IPS-11a (cell line): ENCODE results near the gene TMEM9B.
"Not testable (repeated sequence)": the region's sequence is repeated elsewhere in the genome, so short reads cannot be mapped to it uniquely, and the experiment has no call there.

Experiments used
- H3K4me3 ChIP-seq: one replicate; pipeline ENCODE4 v1.5.1; 2013; ENCODE audit warnings: low read depth, low read length, control low read depth

The TMEM9B gene

DNA sequence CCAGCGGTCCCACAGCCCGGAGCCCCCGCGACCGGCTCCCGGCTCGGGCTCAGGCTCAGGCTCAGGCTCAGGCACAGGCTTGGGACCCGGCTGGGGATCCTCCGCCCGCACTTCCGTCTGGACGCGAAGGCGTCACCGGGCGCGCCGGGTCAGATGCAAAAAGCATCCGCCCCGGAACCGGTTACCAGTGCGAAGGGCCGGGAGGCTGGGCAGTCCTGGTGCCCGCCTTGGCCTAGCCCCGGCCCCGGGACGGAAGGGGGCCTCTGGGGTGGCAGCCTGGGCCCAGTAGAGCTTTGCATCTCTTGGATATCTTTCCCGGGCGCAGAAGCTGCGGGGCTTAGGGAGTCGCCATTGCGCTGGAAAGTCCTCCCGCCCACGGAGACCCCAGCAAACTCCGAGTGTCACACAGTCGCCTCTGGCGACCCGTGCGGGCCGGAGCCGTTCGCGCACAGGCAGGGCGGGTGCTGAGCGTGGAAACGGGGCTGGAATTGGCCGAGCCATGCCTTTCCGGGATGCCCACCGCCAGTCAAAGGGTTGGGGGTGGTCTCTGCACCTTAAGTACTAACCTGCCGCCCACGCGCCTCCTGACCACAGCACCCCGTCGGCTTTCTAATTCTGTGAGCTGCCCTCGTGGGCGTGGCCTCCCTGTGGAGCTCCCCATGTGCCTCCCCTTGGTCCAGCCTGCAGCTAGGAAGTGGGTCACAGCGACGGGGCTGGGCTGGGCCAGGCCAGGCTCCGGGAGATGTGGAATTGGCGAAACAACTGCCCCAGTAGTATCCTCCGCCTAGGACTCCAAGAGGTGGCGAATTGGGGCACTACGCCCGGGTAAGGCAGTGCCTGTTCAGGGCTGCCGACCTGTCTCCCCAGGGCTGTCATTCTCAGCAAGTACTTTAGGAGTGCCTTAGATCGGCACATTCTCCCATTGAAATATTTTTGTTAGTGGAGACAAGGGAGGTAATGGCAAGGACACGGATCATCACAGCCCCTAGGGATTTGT lies at the start of gene TMEM9B:
Gene TMEM9B (minus strand): TSS at position 119 of the 997 bp plus-strand sequence. CDS start 129 bp downstream, outside the sequence.
- H3K4me3 ChIP-seq = peak within 1 kb of the TSS; percentile 94

DNA sequence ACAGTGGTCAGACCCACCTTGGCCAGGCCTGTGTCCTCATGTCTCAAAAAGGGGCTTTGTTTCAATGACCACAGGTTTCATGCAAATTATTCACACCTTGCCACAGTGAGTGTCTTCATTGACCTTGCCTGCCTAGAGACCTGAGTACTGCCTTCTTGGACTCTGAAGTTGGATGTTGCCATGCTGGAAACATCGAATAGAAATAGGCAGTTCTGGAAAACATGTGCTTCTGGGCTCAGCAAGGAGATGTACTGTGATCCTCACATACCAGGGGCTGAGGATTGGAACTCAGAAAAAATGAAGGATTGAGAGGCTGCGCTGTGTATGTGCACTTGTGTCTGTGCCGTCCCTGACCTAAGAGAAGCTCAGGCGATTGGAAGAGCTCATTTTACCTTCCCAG lies 49.1 kb upstream of the TMEM9B start:
- no peak overlapping the region for H3K4me3 ChIP-seq

DNA sequence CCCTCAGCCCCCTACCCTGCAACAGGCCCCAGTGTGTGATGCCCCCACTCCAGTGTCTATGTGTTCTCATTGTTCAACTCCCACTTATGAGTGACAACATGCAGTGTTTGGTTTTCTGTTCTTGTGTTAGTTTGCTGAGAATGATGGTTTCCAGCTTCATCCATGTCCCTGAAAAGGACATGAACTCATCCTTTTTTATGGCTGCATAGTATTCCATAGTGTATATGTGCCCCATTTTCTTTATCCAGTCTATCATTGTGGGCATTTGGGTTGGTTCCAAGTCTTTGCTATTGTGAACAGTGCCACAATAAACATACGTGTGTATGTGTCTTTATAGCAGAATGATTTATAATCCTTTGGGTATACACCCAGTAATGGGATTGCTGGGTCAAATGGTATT lies 45.3 kb upstream of the TMEM9B start:
- not testable (repeated sequence) for H3K4me3 ChIP-seq

DNA sequence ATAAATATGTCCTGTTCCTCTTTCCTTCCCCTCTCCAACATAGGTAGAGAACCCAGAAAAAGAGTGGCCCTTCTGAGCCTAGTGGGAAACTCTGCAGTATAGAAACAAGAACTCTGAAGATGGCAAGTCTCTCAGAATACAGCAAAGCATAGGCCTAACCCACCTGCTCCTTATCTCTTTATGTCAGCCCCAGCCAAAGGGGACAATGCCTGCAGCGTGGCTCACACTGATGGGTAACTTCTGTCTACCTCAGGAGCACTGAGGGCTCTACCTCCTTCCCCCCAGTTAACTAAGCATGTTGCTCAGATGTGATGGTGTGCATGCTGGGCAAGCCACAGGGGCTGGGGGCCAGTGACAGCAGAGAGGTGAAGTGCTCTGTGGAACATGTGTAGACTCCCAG lies 44.4 kb upstream of the TMEM9B start:
- H3K4me3 ChIP-seq = no peak overlapping the region

DNA sequence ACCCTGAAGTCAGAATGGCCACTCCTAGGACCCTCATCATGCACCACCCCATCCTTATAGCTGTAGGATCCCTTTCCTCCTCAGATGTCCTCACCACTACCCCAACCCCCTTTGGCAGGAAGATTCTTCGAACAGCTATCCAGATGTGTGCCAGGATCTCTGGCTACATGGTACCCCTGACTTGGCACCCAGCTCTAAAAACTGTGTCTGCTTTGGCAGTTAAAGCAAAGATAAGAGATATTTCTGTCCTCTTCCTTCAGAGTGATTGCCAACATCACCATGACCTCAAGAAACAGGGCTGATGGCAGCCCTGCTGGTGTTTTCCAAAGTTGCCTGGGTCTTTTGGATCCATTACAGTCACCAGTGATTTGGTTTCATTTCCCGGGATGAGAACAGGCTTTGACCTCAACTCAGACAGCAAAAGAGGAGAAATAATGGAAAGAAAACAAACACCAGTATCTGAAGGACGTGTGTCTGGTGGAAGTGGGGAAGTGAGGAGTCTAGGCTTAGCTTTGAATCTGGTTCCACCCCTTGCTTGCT lies 43.8 kb upstream of the TMEM9B start:
- H3K4me3 ChIP-seq = no peak overlapping the region

DNA sequence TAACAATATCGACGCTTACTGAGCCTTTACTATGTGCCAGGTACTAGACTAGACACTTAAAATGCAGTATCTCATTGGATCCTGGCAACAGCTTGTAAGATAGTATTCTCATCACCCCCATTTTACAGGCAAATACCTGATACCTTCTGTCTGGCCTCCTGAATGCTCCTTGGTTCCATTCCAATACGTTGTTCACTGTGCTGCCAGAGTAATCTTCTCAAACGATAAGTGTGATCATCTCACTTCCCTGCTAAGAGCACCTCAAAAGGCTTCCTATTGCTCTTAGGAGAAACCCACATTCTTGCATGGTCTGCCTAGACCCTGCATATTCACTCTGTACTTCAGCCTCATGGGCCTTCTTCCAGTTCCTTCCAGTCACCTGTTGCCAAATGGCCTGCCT lies 40.8 kb upstream of the TMEM9B start:
- no peak overlapping the region for H3K4me3 ChIP-seq

DNA sequence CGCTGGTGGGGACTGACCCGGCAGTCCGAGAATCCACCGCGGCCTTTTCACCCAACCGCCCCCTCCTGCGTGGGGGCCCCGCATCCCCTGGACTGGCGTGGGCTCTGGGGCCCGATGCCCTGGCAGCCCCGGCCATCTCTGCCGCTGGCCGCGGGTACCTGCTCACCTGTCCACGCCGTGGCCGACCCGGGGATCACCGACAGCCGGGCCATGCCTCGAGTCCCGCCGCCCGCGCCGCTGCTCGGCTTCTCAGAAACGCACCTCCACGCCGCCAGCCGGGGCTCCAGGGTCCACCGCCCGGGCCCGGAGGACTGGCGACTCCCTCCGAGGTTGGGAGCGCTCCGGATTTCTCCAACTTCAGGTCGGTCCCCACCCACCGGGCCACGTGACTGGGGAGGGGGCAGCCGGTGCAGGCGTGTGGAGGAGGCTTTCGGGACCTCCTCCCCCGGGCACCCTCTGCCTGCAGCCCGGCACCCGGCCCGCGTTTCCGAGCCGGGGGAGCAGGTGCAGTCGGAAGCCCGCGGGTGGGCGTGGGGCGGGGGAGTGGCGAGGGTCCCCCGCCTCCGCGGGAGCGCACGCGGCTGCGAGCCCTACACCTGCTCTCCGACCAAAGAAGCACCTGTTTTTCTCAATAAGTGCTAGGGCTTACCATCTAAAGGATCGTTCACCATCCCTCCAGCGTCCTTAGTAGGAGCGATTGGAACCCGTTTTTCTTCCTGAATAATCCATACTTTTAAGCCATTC lies 40.1 kb upstream of the TMEM9B start:
- H3K4me3 ChIP-seq = peak overlapping the region; percentile 37

DNA sequence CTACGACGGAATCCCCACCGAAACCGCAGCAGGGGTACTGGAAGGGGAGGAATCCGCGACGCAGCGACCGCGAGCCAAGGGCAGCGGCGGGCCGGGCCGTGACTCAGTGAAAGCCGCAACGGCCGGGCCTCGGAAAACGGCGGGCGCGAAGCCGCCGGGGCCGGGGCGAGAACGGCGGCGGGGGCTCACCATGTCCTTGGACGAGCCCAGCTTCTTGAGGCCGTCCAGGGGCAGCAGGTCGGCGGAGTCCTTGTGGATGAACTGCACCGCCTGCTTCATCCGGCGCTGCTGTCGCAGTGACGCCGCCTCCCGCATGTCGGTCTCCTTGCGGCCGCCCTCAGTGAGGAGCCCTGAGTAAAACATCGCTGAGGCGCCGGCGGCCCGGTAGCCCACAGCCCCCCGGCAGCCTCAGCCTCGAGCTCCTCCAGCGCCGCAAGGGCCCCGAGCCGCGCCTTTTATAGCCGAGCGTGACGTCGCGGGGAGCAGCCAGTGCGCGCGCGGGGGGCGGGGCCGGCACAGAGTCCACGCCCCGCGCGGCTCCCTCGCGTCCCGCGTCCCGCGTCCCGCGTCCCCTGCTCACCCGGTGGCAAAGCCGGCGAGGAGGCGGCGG lies 39.4 kb upstream of the TMEM9B start, which contains the start of gene NRIP3:
Gene NRIP3 (minus strand): TSS at position 429 of the 610 bp plus-strand sequence. CDS start 66 bp downstream, at position 363.
- peak within 1 kb of the TSS; percentile 37 for H3K4me3 ChIP-seq

DNA sequence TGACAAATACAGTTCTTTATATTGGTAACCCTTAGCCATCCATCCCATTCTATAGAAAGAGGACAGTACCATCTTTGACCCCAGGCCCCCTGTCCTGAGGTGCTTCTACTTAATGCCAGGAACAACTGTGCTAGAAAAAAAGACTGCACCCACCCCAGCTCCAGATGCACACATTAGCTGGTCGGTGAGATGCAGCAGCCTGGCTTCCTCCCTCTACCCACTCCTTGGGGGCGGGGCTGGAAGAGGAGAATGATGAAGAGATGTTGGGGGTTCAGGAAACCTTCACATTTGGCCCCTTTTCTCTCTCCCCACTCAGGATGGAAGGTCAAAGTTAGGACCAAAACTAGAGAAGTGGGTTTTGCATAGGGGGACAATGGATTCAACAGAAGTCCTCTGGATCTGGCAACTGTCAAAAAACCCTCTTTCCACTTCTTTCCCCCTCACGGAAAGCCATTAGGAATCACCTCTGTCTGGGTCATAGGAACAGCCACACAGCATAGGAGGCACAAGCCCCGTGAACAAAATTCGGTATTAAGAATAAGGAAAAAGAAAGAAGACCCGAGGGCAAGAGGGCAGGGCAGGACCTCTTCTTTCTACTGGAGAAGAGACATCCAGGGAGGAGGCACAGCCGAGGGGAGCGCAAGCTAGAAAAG lies 38.8 kb upstream of the TMEM9B start:
- H3K4me3 ChIP-seq = peak overlapping the region; percentile 30

DNA sequence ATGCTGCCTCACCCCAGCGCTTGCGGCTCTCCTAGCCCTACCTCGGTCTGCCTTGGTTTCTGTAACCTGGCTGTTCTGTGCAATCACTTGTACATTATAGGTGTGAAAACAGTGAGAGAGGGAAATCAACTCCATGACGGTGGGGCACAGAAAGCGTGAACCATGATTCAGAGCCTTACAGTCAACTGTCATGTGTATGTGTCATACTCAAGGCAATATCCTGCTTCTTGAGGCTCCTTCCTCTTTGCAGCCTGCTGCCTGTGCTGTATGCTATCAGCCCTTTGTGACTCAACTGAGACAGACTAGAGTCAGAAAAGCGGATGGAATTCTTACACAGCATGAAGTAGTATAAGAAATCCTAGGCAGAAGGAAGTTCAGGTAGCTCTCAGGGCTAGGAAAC lies 37.5 kb upstream of the TMEM9B start:
- H3K4me3 ChIP-seq = no peak overlapping the region

DNA sequence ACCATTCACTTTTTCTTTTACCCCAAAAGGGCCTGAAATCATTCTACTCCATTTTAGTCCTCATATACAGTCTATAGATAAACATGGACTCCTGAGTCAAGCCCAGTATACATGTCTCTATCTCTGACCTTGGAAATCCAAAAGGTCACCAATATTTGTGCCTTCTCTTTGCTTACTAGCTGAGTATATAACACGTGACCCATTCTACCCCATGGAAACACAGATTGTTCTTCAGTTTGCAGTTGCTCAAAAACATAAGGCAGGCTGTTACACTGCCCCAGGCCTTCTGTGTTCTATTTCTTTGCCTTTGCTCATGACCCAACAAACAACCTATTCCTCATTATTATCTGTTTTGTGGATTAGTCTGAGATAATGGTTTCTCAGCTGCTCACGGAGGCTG lies 33.8 kb upstream of the TMEM9B start:
- no peak overlapping the region for H3K4me3 ChIP-seq

DNA sequence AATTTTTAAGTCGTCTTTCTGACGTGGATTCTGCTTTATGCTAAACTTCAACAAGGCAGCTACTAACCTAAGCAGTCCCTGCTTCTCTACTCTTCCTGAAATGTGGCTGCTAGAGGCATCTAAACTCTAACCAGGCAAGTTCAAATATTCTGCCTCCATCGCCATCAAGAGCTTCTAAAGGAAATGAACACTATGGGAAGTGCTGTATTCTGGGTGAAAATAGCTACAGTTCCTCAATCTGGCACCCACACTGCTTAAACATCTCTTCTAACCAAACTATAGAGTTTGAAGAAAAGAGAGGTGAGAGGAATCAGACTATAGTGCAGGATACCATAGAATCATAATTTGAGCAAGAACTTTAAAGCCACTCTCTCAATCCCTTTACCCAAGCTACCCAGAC lies 33.2 kb upstream of the TMEM9B start:
- H3K4me3 ChIP-seq = no peak overlapping the region

DNA sequence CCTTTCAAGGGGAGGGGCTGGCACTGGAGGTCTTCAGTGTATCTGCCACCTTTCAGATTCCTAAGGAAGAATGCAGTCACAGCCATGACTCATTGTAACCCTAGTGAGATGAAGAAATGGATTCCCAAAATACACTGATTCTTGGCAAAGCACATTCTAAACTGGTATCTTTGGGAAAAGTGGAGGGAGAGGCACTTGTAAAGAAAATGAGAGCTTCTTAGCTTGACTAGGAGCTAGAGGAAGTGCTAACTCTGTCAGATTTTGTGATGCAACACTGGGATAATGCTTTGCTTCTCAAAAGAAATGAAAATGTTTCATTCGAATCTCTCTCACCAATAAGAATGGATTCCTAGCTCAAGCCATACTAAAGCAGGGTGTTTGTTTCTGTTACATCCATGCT lies 25.2 kb upstream of the TMEM9B start:
- H3K4me3 ChIP-seq = no peak overlapping the region

DNA sequence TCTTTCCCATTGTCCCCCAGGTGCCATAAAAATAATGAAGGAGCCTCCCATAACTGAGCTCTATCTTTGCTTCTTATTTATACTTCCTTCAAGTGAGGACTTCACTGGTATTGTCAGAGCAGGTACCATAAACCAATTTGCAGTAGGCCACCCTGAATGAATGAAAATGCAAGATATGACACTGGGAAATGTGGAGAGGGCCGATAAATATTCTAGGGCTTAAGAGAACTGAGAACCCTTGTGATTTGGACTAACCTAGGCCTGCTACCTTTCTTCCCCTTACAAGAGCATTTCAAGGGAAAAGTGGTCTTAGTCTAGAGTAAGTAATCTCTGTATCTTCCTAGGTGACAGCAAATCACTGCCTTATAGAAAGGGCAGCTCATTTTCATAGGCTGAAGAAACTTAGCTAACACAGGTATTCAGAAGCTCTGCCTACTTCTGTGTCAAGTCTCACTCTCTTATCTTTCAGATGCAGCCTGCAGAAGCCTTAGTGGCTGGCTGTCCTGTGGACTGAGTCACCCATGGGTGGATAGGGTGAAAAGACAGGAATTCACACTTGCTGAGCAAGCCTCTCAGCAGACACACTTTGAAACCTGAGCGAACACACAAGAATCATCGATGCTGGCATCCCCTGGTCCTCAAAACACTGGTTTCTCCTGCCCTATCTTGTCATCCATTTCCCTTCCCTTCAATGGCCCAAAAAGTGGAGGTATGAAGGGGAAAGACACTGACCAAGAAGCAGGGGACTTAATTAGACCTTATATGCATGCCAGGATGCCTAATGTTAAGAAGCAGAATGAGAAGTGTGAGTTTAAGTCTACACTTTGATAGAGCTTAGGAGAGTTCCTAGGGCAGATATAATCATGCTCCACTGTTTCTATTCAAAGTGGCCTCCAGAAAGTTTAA lies 24.3 kb upstream of the TMEM9B start:
- no peak overlapping the region for H3K4me3 ChIP-seq

DNA sequence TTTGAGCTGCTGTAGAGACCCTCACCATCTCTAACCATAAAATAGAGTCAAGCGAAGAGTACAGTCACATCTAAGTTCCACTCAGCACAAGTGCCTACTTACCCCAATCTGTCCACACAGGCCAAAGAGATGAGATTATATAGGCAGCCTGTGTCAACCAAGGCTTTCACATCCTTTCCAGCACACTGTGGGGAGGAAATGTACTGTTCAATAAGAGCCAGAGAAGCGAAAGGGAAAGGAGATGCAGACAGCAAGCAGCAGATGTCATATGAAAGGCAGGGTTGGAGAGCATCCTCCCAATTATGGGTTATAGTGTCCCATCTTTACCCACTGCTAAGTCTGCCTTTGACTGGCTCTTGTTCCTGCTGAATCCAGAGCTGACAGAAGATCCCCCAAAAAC lies 23.2 kb upstream of the TMEM9B start:
- no peak overlapping the region for H3K4me3 ChIP-seq

DNA sequence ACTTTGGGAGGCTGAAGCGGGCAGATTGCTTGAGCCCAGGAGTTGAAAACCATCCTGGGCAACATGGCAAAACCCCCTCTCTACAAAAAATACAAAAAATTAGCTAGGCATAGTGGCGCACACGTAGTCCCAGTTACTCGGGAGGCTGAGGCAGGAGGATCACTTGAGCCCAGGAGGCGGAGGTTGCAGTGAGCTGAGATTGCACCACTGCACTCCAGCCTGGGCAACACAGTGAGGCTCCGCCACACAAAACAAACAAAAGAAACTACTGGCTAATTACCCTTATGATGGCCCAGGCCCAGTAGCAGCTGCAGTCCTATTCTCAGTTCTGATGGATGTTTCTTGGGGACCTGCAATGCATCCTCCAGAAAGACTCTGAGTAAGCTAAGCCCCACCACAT lies 22.5 kb upstream of the TMEM9B start:
- not testable (repeated sequence) for H3K4me3 ChIP-seq

DNA sequence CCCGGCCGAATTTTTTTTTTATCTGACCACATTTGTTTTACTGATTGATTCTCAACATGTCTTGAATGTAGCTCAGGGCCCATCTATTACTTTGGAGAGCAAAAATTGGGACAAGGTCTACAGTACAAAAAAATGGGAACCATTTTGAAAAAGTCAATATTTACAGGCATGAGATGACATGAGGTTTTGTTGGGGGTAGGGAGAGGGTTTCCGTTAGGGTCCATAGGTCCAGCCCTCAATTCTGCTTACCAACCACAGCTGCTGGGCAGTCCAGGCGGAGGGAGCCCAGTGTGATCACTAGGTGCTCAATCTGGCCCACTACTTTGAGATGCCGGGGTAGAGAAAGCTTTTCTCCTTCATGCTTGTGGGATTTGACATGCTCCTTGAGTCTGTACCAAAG lies 21.2 kb upstream of the TMEM9B start:
- H3K4me3 ChIP-seq = no peak overlapping the region

DNA sequence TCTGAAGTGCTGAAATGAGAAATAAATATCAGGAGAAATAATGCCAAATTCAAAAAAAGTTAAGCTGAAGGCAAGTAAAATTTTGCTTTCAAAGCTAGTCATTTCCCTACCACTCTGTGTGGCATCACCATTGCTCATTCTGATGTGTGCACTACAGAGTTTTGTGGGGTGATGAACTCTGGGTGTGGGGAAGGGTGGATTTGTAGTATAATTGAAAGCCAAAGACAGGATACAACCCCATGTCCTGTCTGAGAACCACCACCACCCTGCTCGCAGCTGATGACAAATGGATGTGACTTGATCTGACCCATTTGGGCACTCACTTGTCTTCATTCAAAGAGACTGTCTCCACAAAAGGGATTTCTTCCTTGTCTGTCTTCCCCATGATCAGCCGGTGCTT lies 19.3 kb upstream of the TMEM9B start:
- H3K4me3 ChIP-seq = no peak overlapping the region

DNA sequence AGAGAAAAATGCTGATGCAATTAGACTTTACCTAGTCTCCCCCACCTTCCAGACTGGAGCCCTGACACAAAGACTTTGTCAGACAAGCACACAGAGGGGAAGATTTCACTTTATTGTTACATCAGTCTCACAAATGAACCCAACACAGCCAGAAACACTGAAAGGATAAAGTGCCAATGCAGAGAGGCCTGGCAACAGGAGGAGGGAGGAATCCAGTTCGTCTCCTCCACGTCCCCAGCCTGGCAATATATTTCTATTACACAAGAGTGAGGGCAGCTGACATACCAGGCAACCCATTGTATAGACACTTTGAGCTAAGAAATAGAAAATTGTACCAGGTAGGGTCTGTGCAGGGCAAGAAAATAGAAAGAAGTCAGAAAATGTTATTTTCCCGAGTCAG lies 16.2 kb upstream of the TMEM9B start:
- no peak overlapping the region for H3K4me3 ChIP-seq

DNA sequence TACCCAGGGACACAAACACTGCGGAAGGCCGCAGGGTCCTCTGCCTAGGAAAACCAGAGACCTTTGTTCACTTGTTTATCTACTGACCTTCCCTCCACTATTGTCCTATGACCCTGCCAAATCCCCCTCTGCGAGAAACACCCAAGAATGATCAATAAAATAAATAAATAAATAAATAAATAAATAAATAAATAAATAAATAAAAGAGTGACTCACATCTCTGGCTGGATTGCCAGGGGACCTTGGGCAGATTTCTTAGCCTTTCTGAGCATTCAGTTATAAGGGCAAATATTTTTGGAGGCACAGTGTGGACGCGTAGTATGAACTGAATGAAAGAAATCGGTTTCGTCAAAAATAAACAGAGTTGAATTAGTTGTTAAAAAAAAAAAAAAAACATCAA lies 15.1 kb upstream of the TMEM9B start:
- not testable (repeated sequence) for H3K4me3 ChIP-seq
